WERI-Rb-1 (cell line): ENCODE measurements around the gene GPRC5D.

Experiments used
- DNase-seq: peaks from one replicate; pipeline ENCODE4 v3.0.0-alpha.2; 2020
- H3K27ac ChIP-seq: fragments of 250-450 bp; sonication (Bioruptor Pico); 2 replicates; pipeline ENCODE4 v1.5.1; 2020; ENCODE audit warnings: mild to moderate bottlenecking, moderate library complexity
- H3K27me3 ChIP-seq: fragments of 250-450 bp; sonication (Bioruptor Pico); 2 replicates; pipeline ENCODE4 v1.5.1; 2021; ENCODE audit warnings: mild to moderate bottlenecking, low read depth, moderate library complexity; ENCODE audit not compliant: insufficient read depth, severe bottlenecking
- H3K36me3 ChIP-seq: fragments of 250-450 bp; sonication (Bioruptor Pico); 2 replicates; pipeline ENCODE4 v1.5.1; 2020; ENCODE audit warnings: mild to moderate bottlenecking, moderate library complexity
- H3K4me3 ChIP-seq: 2 replicates; pipeline ENCODE4 v1.5.1; 2011; ENCODE audit warnings: low read depth, mild to moderate bottlenecking, control low read depth, low read length
- H3K9me3 ChIP-seq: fragments of 250-450 bp; sonication (Bioruptor Pico); 2 replicates; pipeline ENCODE4 v1.5.1; 2021; ENCODE audit warnings: mild to moderate bottlenecking, moderate library complexity; ENCODE audit not compliant: severe bottlenecking
- TF ChIP-seq, protein P1 (sequence below): IDR thresholded peaks from 2 replicates; pipeline ENCODE4 v1.5.1; 2011; ENCODE audit warnings: low read depth, mild to moderate bottlenecking, control low read depth, inconsistent platforms, low read length

The GPRC5D gene

DNA sequence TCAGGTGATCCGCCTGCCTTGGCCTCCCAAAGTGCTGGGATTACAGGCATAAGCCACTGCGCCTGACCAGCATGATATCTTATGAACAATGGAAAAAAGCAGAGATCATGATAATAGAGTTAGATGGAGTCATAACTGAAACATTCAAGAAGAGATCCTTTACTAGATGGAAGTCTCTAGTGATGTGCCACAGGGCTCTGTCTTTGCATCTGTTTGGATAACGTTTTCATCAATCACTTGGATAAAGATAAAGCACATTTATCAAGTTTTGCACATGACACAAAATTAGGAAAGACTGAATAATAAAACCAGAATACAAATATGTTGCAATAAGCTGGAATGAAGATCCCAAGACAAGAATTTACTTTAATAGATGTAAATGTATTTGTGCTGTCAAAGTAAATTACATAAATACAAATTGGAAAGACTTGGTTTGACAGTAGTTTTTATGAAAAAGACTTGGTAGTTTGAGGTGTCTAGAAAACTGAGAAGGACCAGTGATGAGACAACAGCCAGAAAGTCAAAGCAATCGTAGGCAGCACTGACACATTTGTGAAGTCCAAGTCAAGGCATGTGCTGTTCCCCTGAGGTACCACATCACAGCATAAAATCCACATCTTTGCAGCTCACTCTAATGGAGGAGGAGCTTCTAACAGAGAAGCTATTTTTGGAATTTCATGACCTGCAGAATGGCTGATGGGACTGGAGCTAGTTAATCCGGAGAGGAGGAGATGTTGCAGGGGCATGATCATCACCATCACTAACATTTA is 32.1 kb downstream of the GPRC5D start:
- Histone ChIP-seq H3K9me3 (no peaks in the 10 kb centered on the region), H3K36me3 (no peaks in the 10 kb centered on the region), H3K27ac (no peak overlapping the region), H3K27me3 (no peaks in the 10 kb centered on the region), H3K4me3 (no peak overlapping the region)
- TF ChIP-seq, protein P1, sequence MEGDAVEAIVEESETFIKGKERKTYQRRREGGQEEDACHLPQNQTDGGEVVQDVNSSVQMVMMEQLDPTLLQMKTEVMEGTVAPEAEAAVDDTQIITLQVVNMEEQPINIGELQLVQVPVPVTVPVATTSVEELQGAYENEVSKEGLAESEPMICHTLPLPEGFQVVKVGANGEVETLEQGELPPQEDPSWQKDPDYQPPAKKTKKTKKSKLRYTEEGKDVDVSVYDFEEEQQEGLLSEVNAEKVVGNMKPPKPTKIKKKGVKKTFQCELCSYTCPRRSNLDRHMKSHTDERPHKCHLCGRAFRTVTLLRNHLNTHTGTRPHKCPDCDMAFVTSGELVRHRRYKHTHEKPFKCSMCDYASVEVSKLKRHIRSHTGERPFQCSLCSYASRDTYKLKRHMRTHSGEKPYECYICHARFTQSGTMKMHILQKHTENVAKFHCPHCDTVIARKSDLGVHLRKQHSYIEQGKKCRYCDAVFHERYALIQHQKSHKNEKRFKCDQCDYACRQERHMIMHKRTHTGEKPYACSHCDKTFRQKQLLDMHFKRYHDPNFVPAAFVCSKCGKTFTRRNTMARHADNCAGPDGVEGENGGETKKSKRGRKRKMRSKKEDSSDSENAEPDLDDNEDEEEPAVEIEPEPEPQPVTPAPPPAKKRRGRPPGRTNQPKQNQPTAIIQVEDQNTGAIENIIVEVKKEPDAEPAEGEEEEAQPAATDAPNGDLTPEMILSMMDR: no peak
- no peak for DNase-seq

- Histone ChIP-seq H3K9me3 (no peaks in the 10 kb centered on the region), H3K4me3 (no peak overlapping the region), H3K36me3 (no peaks in the 10 kb centered on the region), H3K27me3 (no peaks in the 10 kb centered on the region), H3K27ac (no peak overlapping the region)
- DNase-seq: no peak
- TF ChIP-seq, protein P1: no peak
Observed at GRCh38 chr12:12918781-12919389, 33.1 kb downstream of the GPRC5D start.

DNA sequence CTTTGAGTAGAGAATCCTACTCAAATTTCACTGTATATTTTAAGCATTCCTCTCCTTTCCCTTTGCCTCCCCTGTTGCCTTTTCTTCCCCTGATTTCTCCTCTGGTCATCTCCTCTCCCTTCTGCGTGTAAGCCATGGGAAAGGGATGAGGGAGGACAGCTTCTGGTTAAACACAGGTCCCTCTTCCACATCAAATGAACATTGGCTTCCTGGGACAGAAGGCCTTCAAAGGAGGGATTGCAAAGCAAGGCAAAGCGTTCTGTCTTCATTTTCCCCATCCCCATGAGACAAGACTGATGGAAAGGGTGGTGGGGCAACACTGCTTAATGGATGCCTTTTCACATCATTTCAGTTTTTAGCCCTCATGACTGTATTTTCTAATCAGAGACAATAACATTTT is 34.5 kb downstream of the GPRC5D start:
- H3K27ac ChIP-seq: no peak overlapping the region
- no peaks in the 10 kb centered on the region; the same call in 1 of the 2 replicates for H3K36me3 ChIP-seq

DNA sequence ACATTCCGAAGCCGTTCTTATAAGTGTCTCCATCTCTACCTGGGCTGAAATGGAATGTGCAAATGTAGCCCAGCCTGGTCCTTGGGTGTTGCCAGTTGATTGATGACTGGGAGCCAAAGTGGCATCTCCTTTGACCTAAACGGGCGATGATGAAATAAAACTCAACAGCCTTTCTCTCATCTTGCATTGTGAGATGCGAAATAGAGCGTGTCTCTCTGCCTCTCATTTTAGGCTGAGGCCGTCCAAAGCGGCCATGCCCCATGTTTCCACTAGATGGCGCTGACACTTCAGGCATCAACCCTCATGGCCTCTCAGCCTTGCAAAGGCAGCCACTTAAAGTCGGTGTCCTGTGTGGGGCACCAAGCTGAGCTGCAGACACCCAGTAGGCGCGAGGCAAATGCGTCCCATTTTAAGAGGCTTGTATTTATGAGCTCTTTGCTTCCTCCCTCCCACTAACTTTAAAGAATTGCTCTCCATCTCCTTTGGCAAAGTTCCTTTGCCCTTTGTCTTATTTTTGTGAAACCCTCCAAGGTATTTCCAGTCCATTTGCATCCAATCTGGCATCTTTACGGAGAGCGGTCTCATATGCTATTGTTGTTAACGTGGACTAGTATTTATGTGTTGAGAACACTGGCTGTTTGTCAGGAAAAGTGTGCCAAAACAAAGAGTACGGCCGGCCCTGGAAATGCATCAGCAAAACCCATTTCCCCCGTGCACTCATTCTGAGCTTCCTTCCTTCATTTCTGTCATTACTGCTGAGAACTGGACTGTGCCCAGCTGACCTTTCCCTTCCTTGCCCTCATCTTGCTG is 35.6 kb downstream of the GPRC5D start:
- peak; percentile 78 for DNase-seq
- no peak overlapping the region for H3K4me3 ChIP-seq
- TF ChIP-seq, protein P1: peak; percentile 96
- H3K27me3 ChIP-seq: no peaks in the 10 kb centered on the region
- H3K36me3 ChIP-seq: no peaks in the 10 kb centered on the region; the same call in none of the 2 replicates
- H3K9me3 ChIP-seq: no peaks in the 10 kb centered on the region
- no peak overlapping the region for H3K27ac ChIP-seq

More for the DNA sequence above, 34.5 kb downstream of the GPRC5D start:
- no peaks in the 10 kb centered on the region for H3K9me3 ChIP-seq
- no peak for DNase-seq
- H3K4me3 ChIP-seq: no peak overlapping the region
- H3K27me3 ChIP-seq: no peaks in the 10 kb centered on the region
- TF ChIP-seq, protein P1: no peak

DNA sequence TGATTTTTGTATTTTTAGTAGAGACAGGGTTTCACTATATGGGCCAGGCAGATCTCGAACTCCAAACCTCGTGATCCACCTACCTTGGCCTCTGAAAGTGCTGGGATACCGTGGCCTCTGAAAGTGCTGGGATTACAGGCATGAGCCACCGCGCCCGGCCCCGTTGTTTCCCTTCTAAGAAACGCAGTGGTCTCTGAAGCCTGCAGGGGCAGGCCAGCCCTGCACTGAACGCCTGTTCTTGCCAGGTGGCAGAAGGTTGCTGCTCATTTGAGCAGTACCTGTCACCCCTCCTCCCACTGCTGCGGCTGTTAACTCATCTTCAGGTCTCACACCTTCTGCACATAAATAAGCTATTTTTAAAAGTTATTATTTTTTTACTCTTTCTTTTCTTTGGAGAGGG is 36.3 kb downstream of the GPRC5D start:
- Histone ChIP-seq H3K4me3 (no peak overlapping the region), H3K36me3 (no peaks in the 10 kb centered on the region; the same call in none of the 2 replicates), H3K27ac (no peak overlapping the region), H3K9me3 (no peaks in the 10 kb centered on the region), H3K27me3 (no peaks in the 10 kb centered on the region)
- peak; percentile 33 for DNase-seq
- TF ChIP-seq, protein P1: 0 out of 2 replicates have a peak, but pooled peaks have one; percentile 3
